Ectodermal cell (in vitro differentiated cells): Measurements from ENCODE around the gene HSD17B14.
A peak's percentile ranks its signal among the peaks of the same experiment; 100 is the strongest.

Source experiments
- H3K27ac ChIP-seq: 2 replicates; pipeline ENCODE4 v1.7.0; 2013; ENCODE audit warnings: mild to moderate bottlenecking, low read depth, low read length; ENCODE audit not compliant: insufficient read depth, poor library complexity, severe bottlenecking
- H3K27me3 ChIP-seq: 2 replicates; pipeline ENCODE4 v1.7.0; 2013; ENCODE audit warnings: mild to moderate bottlenecking, low read length; ENCODE audit not compliant: insufficient read depth, control insufficient read depth, poor library complexity, severe bottlenecking
- H3K36me3 ChIP-seq: one replicate; pipeline ENCODE4 v1.7.0; 2013; ENCODE audit warnings: low read length; ENCODE audit not compliant: control insufficient read depth, insufficient read depth
- H3K4me1 ChIP-seq: one replicate; pipeline ENCODE4 v1.7.0; 2013; ENCODE audit warnings: low read length; ENCODE audit not compliant: control insufficient read depth, insufficient read depth
- H3K4me3 ChIP-seq: 2 replicates; pipeline ENCODE4 v1.7.0; 2013; ENCODE audit warnings: low read depth, low read length, control low read depth; ENCODE audit not compliant: insufficient read depth
- H3K9me3 ChIP-seq: 2 replicates; pipeline ENCODE4 v1.7.0; 2013; ENCODE audit warnings: mild to moderate bottlenecking, low read length, moderate library complexity; ENCODE audit not compliant: control insufficient read depth
- WGBS, 2 experiments: methylation state at CpG; one replicate each; pipeline ENCODE4 v1.1.7; 2013; ENCODE audit warnings: missing lambda C conversion rate in 2 of 2; 5-methylcytosine and 5-hydroxymethylcytosine counted together

The HSD17B14 gene

GRCh38 chr19:48813123-48813913 is 23.0 kb downstream of the HSD17B14 start:
- Histone ChIP-seq H3K4me1 (peaks cover 4% of the 10 kb centered on the region), H3K27me3 (no peaks in the 10 kb centered on the region), H3K4me3 (no peak overlapping the region), H3K27ac (no peak overlapping the region), H3K36me3 (no peaks in the 10 kb centered on the region), H3K9me3 (no peaks in the 10 kb centered on the region)
- 91% methylated on average over 20 to 21 of the region's 21 CpGs for WGBS, 2 experiments

- H3K27ac ChIP-seq, result peak overlapping the region; percentile 52
- H3K27me3 ChIP-seq, result no peaks in the 10 kb centered on the region
- no peaks in the 10 kb centered on the region for H3K36me3 ChIP-seq
- peaks cover 12% of the 10 kb centered on the region for H3K4me1 ChIP-seq
- H3K4me3 ChIP-seq, result peak overlapping the region; percentile 25
- no peaks in the 10 kb centered on the region for H3K9me3 ChIP-seq
- 4 to 5% methylated on average over 39 of the region's 39 CpGs for WGBS, 2 experiments
These were observed 24.0 kb downstream of the HSD17B14 start for GRCh38 chr19:48812094-48812929.

GRCh38 chr19:48810151-48810550 is 26.1 kb downstream of the HSD17B14 start:
- Histone ChIP-seq H3K27me3 (no peaks in the 10 kb centered on the region), H3K4me1 (peaks cover 19% of the 10 kb centered on the region), H3K4me3 (peak overlapping the region; percentile 56), H3K27ac (no peak overlapping the region), H3K36me3 (no peaks in the 10 kb centered on the region), H3K9me3 (no peaks in the 10 kb centered on the region)
- WGBS, 2 experiments, result 51 to 61% methylated on average over 7 of the region's 7 CpGs

GRCh38 chr19:48807590-48808308 is 28.5 kb downstream of the HSD17B14 start:
- no peaks in the 10 kb centered on the region for H3K27me3 ChIP-seq
- no peaks in the 10 kb centered on the region for H3K9me3 ChIP-seq
- no peaks in the 10 kb centered on the region for H3K36me3 ChIP-seq
- WGBS, 2 experiments, result 85 to 89% methylated on average over 13 of the region's 13 CpGs
- H3K27ac ChIP-seq, result peak overlapping the region; percentile 26
- H3K4me1 ChIP-seq, result peaks cover 19% of the 10 kb centered on the region
- H3K4me3 ChIP-seq, result no peak overlapping the region

GRCh38 chr19:48806818-48807589 is 29.3 kb downstream of the HSD17B14 start:
- peak overlapping the region; percentile 50 for H3K27ac ChIP-seq
- WGBS, 2 experiments, result 49 to 52% methylated on average over 17 of the region's 17 CpGs

GRCh38 chr19:48806518-48806817 is 29.8 kb downstream of the HSD17B14 start:
- 52 to 57% methylated on average over 5 of the region's 5 CpGs for WGBS, 2 experiments
- Histone ChIP-seq H3K9me3 (no peaks in the 10 kb centered on the region), H3K4me1 (peaks cover 19% of the 10 kb centered on the region), H3K27ac (no peak overlapping the region), H3K36me3 (no peaks in the 10 kb centered on the region), H3K4me3 (no peak overlapping the region), H3K27me3 (no peaks in the 10 kb centered on the region)

More at GRCh38 chr19:48806818-48807589, 29.3 kb downstream of the HSD17B14 start:
- Histone ChIP-seq H3K4me3 (no peak overlapping the region), H3K4me1 (peaks cover 19% of the 10 kb centered on the region), H3K36me3 (no peaks in the 10 kb centered on the region), H3K27me3 (no peaks in the 10 kb centered on the region), H3K9me3 (no peaks in the 10 kb centered on the region)

GRCh38 chr19:48805452-48805851 is 30.8 kb downstream of the HSD17B14 start:
- WGBS, 2 experiments, result 88 to 90% methylated on average over 14 to 15 of the region's 15 CpGs

GRCh38 chr19:48804496-48804895 is 31.8 kb downstream of the HSD17B14 start:
- no peak overlapping the region for H3K27ac ChIP-seq
- no peak overlapping the region for H3K4me3 ChIP-seq
- H3K36me3 ChIP-seq, result no peaks in the 10 kb centered on the region
- peaks cover 15% of the 10 kb centered on the region for H3K4me1 ChIP-seq
- H3K9me3 ChIP-seq, result no peaks in the 10 kb centered on the region
- H3K27me3 ChIP-seq, result no peaks in the 10 kb centered on the region
- 94 to 96% methylated on average over 8 of the region's 8 CpGs for WGBS, 2 experiments

More at GRCh38 chr19:48805452-48805851, 30.8 kb downstream of the HSD17B14 start:
- Histone ChIP-seq H3K36me3 (no peaks in the 10 kb centered on the region), H3K9me3 (no peaks in the 10 kb centered on the region), H3K27me3 (no peaks in the 10 kb centered on the region), H3K4me3 (no peak overlapping the region), H3K27ac (no peak overlapping the region), H3K4me1 (peaks cover 19% of the 10 kb centered on the region)

- WGBS, 2 experiments, result 90 to 92% methylated on average over 2 of the region's 2 CpGs
- no peak overlapping the region for H3K4me3 ChIP-seq
- H3K27ac ChIP-seq, result no peak overlapping the region
- H3K36me3 ChIP-seq, result no peaks in the 10 kb centered on the region
- no peaks in the 10 kb centered on the region for H3K9me3 ChIP-seq
- no peaks in the 10 kb centered on the region for H3K27me3 ChIP-seq
- H3K4me1 ChIP-seq, result peaks cover 10% of the 10 kb centered on the region
These were observed 33.7 kb downstream of the HSD17B14 start for GRCh38 chr19:48802623-48803022.
